Kidney (tissue), 14 donors: ENCODE results near the gene POLR2L. TPM values are rescaled to one million over a fixed set of nuclear protein-coding genes. Genes with fewer than 3 reads are reported as not detected.

Source experiments
- DNase-seq, 5 donors: peaks; one replicate each; pipeline ENCODE4 v3.0.0-alpha.2; 2013 to 2020
- FAIRE-seq: peaks from 2 replicates; lab custom pipeline; 2012; peaks lifted over from hg19 to GRCh38; lab: Jason Lieb, UNC
- H3K27ac ChIP-seq, 2 donors: one replicate each; pipeline ENCODE4 v1.7.0; 2013; ENCODE audit warnings: low read depth in 2 of 2, low read length in 2 of 2, inconsistent platforms in 1 of 2
- H3K27me3 ChIP-seq: one replicate; pipeline ENCODE4 v1.7.1; 2013; ENCODE audit warnings: low read length, inconsistent platforms; ENCODE audit not compliant: control insufficient read depth, insufficient read depth
- H3K36me3 ChIP-seq, 3 donors: one replicate each; pipeline versions ENCODE4 v1.7.0 to v1.7.1; 2013; ENCODE audit warnings: low read length in 3 of 3, control low read depth in 1 of 3, inconsistent platforms in 1 of 3; ENCODE audit not compliant: insufficient read depth in 3 of 3, control insufficient read depth in 2 of 3
- H3K4me1 ChIP-seq, 3 donors: one replicate each; pipeline versions ENCODE4 v1.7.0 to v1.7.1; 2013; ENCODE audit warnings: low read length in 3 of 3, inconsistent platforms in 1 of 3, low read depth in 1 of 3; ENCODE audit not compliant: control insufficient read depth in 2 of 3, insufficient read depth in 2 of 3
- H3K4me3 ChIP-seq, 3 donors: one replicate each; pipeline versions ENCODE4 v1.7.0 to v1.8.1; 2013; ENCODE audit warnings: low read length in 3 of 3, control low read depth in 1 of 3, inconsistent platforms in 1 of 3
- H3K9ac ChIP-seq, 3 donors: one replicate each; pipeline versions ENCODE4 v1.7.0 to v1.7.1; 2013; ENCODE audit warnings: low read length in 3 of 3, control low read depth in 1 of 3, inconsistent platforms in 1 of 3
- H3K9me3 ChIP-seq, 3 donors: one replicate each; pipeline versions ENCODE4 v1.7.0 to v1.7.1; 2013; ENCODE audit warnings: low read length in 3 of 3, control low read depth in 1 of 3, inconsistent platforms in 1 of 3; ENCODE audit not compliant: control insufficient read depth in 2 of 3, insufficient read depth in 1 of 3
- CTCF ChIP-seq: IDR thresholded peaks from 3 replicates; pipeline ENCODE4 v1.5.1; 2012; ENCODE audit warnings: mild to moderate bottlenecking, moderate library complexity, borderline replicate concordance; ENCODE audit not compliant: insufficient read depth; ENCODE audit errors: extremely low read depth
- intact Hi-C: fragments of 100-400 bp; cut with DNase I; formaldehyde crosslinking; loops from one replicate; pipeline ENCODE4 v1.11.1; 2022
- polyA plus RNA-seq: library from polyadenylated mRNA; stranded (reverse); fragments of 350-450 nt; fragmentation: Illumina TruSeq; extraction: RNeasy Lipid Tissue Mini Kit (QIAGEN cat#74804); gene quantifications from one replicate; pipeline ENCODE4 v1.2.3, GENCODE V29; 2014; ENCODE audit warnings: low read depth, low replicate concordance; ENCODE audit not compliant: insufficient read depth
- total RNA-seq: library from RNA; stranded (reverse); fragmentation: NEBNext Ultra II Directional; extraction: Animal tissue kit (Norgen Biotek cat#: 25700); gene quantifications from one replicate; pipeline ENCODE4 v1.2.1, GENCODE V29; 2021
- donor health status: control.
- donor health status: control.
- donor health status: control.
- donor health status: control.
- donor health status: control.
- donor health status: DM: yes; HTN: yes; CAD: no.
- donor health status: Normal renal cell carcinoma (clear cell type).

The POLR2L gene
- total and polyA plus RNA-seq, 2 donors from 2014 or later = 107 to 376 TPM

- no peak for TF ChIP-seq CTCF
- Histone ChIP-seq H3K9ac (no peak overlapping the region), H3K36me3 (no peaks in the 10 kb centered on the region), H3K4me1 (peaks cover 0 to 22% (median 10%) of the 10 kb centered on the region in 3 donors), H3K9me3 (no peaks in the 10 kb centered on the region), H3K4me3 (peak overlapping the region in 1 of 3 donors; percentile 4), H3K27me3 (no peaks in the 10 kb centered on the region), H3K27ac (no peak overlapping the region)
- FAIRE-seq (no peak), DNase-seq (peak in 3 of 5 donors; percentile 74 to 84 (median 78))
- intact Hi-C loops = no loop called here
These were observed 6.9 kb upstream of the POLR2L start for GRCh38 chr11:849104-849824.

- H3K36me3 ChIP-seq = no peaks in the 10 kb centered on the region
- H3K9ac ChIP-seq = no peak overlapping the region
- no peaks in the 10 kb centered on the region for H3K27me3 ChIP-seq
- peak in 2 of 5 donors; percentile 47 to 80 for DNase-seq
- no peaks in the 10 kb centered on the region for H3K9me3 ChIP-seq
- TF ChIP-seq CTCF = peak; percentile 61
- peaks cover 0 to 26% (median 10%) of the 10 kb centered on the region in 3 donors for H3K4me1 ChIP-seq
- FAIRE-seq = no peak
- intact Hi-C loops = no loop called here
- H3K4me3 ChIP-seq = no peak overlapping the region
- no peak overlapping the region for H3K27ac ChIP-seq
These were observed 6.1 kb upstream of the POLR2L start for GRCh38 chr11:848380-848931.

- Histone ChIP-seq H3K9me3 (no peaks in the 10 kb centered on the region), H3K27me3 (no peaks in the 10 kb centered on the region), H3K27ac (no peak overlapping the region), H3K4me3 (no peak overlapping the region), H3K36me3 (no peaks in the 10 kb centered on the region), H3K9ac (no peak overlapping the region), H3K4me1 (peaks cover 0 to 29% (median 10%) of the 10 kb centered on the region in 3 donors)
- no peak for TF ChIP-seq CTCF
- no peak for FAIRE-seq
- intact Hi-C loops = no loop called here
- DNase-seq = no peak
These were observed 5.5 kb upstream of the POLR2L start for GRCh38 chr11:847876-848275.
